ENCODE data around the gene ID3.
"Not testable (repeated sequence)": the region's sequence is repeated elsewhere in the genome, so short reads cannot be mapped to it uniquely, and the experiment has no call there.

ID3 gene

DNA sequence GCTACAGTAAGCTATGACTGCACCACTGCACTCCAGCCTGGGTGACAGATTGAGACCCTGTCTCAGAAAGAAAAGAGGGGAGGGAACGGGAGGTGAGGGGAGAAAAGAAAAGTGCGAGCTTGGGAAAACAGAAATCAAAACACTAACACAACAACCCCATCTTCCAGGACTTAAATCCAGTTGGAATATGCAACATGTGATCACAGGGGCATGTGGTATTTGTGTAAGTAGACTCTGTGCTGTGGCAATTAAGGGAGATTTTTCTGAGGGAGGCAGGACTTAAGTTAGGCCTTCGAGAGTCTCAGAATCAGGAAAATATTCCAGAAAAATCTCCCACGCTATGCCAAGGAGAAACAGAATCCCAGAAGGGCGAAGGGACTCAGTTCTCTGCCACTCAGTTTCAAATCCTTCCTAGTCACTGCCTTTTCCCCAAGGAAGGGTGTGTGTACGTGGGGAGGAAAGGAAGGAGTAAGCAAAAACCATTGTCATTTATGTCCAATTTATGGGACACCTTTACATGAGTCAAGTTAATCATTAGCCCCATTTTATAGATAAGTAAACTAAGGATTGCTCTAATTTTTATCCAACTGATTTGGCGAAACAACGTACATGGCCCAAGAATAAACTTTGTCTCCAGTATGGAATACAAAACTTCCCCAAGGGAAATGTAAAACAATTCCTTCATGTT lies 12.3 kb downstream of the ID3 start:
- no peak for FAIRE-seq

DNA sequence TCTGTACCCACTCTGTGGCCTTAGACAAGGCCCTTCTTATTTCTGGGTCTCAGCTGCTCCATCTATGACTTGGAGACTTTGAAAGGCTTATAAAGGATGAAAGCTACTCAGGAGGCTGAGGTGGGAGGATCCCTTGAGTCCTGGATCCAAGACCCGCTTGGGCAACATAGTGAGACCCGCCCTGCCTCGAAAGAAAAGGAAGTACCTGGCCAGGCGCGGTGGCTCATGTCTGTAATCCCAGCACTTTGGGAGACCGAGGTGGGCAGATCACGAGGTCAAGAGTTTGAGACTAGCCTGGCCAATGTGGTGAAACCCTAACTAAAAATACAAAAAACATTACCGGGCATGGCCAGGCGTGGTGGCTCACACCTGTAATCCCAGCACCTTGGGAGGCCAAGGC lies 13.4 kb downstream of the ID3 start:
- no peak for FAIRE-seq

DNA sequence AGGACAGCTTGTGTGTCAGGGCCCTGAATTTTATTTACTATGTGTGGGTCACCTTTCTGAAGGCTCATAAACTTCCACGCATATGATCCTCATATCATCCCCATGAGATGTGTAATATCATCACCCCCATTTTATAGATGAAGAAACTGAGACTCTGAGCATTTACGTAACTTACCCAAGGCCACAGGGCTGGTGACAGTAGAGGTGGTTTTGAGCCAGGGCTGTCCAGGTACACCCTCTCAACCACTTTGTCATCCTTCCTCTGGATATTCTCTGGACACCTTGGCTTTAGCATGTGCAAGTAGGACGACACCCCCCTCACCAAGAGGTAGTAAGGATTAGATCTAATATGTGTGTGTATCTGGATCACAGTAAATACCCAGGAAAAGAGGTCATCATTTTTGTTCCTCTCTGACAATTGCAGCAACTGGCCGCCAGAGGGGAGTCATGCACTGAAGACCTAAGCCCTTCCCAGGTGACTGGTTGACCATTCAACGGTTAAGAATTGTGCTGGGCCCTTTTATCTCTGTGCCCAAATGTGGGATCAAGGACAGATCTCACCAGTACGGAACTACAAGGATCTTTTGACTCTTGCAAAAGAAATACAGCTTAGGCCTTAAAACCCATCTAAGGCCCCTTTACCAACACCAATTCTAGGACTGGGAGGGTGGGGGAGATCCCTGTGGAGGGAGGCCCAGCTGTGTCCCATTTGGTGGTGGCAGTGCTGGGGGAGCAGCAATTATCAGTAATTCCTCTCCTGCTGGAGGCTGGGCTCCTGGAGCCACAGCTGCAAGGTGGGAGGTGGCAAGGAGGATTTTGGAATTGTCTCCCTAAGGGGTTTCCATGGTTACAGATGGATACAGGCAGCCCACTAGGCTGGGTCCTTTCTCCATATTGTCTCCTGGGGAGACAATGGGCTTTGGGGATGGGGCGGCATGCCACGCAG lies 14.6 kb downstream of the ID3 start:
- peak; percentile 96 for FAIRE-seq

DNA sequence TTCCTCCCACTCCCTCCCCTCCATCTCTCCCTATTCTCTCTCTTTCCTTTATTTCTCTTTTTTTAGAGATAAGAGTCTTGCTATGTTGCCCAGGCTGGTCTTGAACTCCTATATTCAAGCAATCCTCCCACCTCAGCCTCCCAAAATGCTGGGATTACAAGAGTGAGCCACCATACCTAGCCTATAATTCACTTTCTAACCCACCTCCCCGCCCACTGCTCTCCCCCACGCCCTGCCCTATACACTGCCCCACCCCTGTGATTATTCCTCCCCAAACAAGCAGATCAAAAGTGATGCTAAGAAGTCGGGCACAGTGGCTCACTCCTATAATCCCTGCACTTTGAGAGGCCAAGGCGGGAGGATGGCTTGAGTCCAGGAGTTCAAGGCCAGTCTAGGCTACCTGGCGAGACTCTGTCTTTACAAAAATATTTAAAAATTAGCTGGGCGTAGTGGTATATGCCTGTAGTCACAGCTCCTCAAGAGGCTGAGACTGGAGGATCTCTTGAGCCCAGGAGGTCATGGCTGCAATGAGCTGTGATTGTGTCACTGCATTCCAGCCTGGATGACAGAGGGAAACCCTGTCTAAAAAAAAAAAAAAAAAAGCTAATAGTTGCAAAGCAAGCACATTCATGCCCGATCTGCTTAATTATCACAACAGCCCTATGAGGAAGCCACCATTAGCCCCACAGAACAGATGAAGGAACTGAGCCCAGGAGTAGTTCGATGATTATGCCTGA lies 15.4 kb downstream of the ID3 start:
- no peak for FAIRE-seq

GRCh38 chr1:23542940-23543339 lies 16.4 kb downstream of the ID3 start:
- not testable (repeated sequence) for FAIRE-seq

- FAIRE-seq, result peak; percentile 89
These were observed 19.5 kb downstream of the ID3 start for GRCh38 chr1:23539698-23540266.

GRCh38 chr1:23537296-23537973 lies 21.9 kb downstream of the ID3 start:
- FAIRE-seq, result no peak

GRCh38 chr1:23533246-23534023 lies 25.9 kb downstream of the ID3 start:
- no peak for FAIRE-seq

GRCh38 chr1:23531562-23532094 lies 27.7 kb downstream of the ID3 start:
- FAIRE-seq, result no peak

DNA sequence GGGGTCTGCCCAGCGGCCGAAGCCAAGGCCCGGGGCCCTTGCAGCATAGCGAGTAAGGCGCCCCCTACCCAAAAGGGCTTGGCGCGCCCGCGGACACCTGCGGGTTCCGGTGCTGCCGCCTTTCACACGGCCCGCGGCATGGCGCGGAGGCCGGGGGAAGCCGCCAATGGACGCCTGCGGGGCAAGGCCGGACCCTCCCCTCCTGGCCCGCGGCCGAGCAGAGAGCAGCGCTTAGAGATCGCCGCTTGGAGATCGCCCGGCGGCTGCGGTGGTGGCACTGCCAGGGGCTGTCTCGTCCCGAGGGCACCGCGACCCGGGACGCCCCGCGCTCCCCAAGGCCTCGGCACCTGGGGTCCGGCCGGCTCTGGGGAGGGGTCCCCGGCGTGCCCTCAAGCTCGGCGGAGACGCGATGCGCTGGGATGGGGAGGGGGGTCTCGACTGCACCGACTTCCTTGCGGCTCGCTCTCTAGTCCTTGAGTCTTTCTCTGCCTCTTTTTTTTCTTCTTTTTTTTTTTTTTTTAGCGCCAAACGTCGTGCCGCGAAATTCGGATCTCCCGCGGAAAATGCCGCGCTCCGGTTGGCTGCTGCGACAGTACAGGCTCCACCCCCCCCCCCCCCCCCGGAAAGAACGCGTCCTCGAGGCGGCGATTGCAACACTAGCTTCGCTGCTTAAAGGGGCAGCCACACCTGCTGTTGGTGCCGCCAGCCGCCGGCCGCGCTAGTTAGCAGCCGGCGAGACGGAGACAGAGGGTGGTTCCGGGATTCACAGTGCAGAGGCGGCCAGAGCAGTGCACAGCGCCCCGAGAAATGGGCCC lies 28.3 kb downstream of the ID3 start, which contains the start of gene E2F2:
E2F2 (minus strand) TSS at position 487 of the 815 bp plus-strand sequence; CDS start at position 47, 440 bp downstream.
- no peak for FAIRE-seq

- no peak for FAIRE-seq
These were observed 29.1 kb downstream of the ID3 start for GRCh38 chr1:23530087-23530746.

DNA sequence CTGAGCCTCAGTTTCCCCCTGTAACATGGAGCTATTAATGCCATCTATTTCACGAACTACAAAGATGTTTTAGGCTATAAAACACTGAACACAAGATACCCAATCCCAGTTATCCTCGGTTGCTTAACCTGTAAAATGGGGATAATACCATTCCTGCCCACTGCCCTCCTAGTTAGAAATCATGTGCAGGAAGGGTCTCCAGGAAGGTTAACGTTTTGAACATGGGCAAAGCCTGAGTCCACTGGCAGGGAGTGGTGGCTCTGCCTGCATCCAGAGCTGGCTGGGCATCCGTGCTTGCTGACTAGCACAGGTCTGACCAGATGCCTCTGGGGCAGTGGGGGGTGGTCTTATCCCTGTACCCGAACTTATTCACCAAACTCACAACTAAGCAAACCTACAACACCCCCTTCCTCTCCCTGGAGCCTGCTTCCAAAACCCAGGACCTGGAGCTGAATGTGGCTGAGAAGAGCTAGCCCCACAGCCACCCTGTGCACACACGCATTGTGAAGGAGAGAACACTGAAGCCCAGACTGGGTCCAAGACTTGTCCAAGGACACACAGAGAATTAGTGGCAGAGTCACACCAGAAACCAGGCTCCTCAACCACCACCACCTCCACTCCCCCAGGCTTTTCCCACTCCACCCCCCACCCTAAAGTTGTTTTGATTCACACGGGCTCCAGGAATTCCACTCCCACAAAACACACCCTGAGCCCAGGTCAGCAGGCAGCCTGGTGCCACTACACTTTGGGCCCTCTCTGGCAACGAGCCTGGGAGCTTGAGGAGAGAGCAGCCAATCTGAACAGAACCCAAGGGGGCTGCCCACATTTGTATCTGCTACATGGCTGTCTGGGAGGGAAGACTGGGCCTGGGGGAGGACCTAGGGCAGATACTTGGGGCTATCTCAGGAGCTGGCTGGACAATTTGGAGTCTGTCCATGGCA lies 29.9 kb downstream of the ID3 start:
- FAIRE-seq, result no peak

GRCh38 chr1:23528250-23528978 lies 30.9 kb downstream of the ID3 start:
- FAIRE-seq, result no peak

GRCh38 chr1:23527900-23528249 lies 31.4 kb downstream of the ID3 start:
- no peak for FAIRE-seq

GRCh38 chr1:23527366-23527765 lies 31.9 kb downstream of the ID3 start:
- no peak for FAIRE-seq

GRCh38 chr1:23526329-23527041 lies 32.8 kb downstream of the ID3 start:
- FAIRE-seq, result no peak

DNA sequence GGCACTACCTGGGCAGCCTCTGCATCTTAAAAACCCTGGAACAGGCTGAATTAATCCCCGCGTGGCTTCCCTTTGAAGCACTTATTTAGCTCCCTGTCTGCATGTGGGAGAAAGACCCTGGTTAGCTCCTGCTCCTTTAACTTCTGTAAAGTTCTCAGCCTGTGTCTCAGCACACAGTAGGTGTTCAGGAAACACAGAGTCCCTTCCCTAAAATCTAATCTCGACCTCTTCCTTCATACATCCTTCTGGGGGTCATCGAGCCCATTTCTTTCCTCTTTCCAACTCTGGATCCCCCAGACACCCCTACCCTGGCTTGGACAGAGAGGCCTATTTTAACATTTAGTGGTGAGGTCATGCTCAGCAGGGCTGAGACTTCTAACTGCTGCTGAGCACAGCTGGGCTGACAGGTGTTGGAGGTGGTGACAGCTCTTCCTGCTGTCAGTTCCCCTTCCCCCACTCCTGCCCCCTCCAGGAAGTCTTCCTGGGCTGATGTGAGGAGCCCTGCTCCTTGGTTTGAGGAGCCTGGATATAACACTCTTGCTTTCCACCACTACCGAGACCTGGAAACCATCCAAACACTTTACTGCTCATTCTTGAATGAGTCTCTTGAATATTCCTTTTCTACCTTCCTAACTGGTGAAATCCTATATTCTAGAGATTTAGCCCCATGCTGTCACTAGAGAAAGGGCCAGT lies 33.6 kb downstream of the ID3 start:
- FAIRE-seq, result no peak

Measured in G401.6 (cell line).